Gastroesophageal sphincter (tissue), 4 donors: ENCODE measurements around the gene MAN1A1. TPM values are rescaled to one million over a fixed set of nuclear protein-coding genes. Genes with fewer than 3 reads are reported as not detected.

Experiments
- ATAC-seq: fragments of 150-250 bp; one replicate; pipeline ENCODE4 v1.9.1; 2016; ENCODE audit warnings: mild to moderate bottlenecking, moderate library complexity
- H3K27ac ChIP-seq, 4 donors: fragments of 200-600 bp; sonication (generic) in 3 of 4; 1 replicate in 3 of 4; 2 replicates in 1 of 4; pipeline ENCODE4 v1.5.1; 2016 to 2019
- H3K27me3 ChIP-seq: fragments of 200-600 bp; sonication (generic); one replicate; pipeline ENCODE4 v1.5.1; 2019
- H3K36me3 ChIP-seq, 2 donors: fragments of 200-600 bp; sonication (generic); one replicate each; pipeline ENCODE4 v1.5.1; 2019; ENCODE audit warnings: control low read depth in 1 of 2
- H3K4me1 ChIP-seq, 3 donors: fragments of 200-600 bp; sonication (generic); 1 replicate in 2 of 3; 2 replicates in 1 of 3; pipeline ENCODE4 v1.5.1; 2016 to 2019; ENCODE audit warnings: control low read depth in 2 of 3
- H3K4me3 ChIP-seq, 2 donors: fragments of 200-600 bp; sonication (generic); one replicate each; pipeline ENCODE4 v1.5.1; 2019; ENCODE audit warnings: mild to moderate bottlenecking in 1 of 2, moderate library complexity in 1 of 2
- H3K9me3 ChIP-seq, 3 donors: fragments of 200-600 bp; sonication (generic); one replicate each; pipeline ENCODE4 v1.5.1; 2017 to 2019; ENCODE audit warnings: control low read depth in 2 of 3
- CTCF ChIP-seq, 4 experiments: fragments of 200-600 bp in 2 of 4; fragments of 450-650 bp in 2 of 4; sonication (generic) in 1 of 4; IDR thresholded peaks; one replicate each; pipeline ENCODE4 v1.5.1; 2017 to 2019; ENCODE audit warnings: antibody characterized with exemption in 4 of 4, mild to moderate bottlenecking in 2 of 4, moderate library complexity in 2 of 4
- EP300 ChIP-seq: sonication (generic); formaldehyde crosslinking; IDR thresholded peaks from one replicate; pipeline ENCODE4 v1.6.1; 2017; ENCODE audit warnings: antibody characterized with exemption, mild to moderate bottlenecking
- POLR2A ChIP-seq, 2 donors: fragments of 450-650 bp; IDR thresholded peaks; one replicate each; pipeline ENCODE4 v1.6.1; 2017; ENCODE audit warnings: antibody characterized with exemption in 2 of 2, mild to moderate bottlenecking in 2 of 2, moderate library complexity in 1 of 2
- POLR2AphosphoS5 ChIP-seq: sonication (generic); formaldehyde crosslinking; IDR thresholded peaks from one replicate; pipeline ENCODE4 v1.6.1; 2017; ENCODE audit warnings: antibody characterized with exemption
- WGBS, 2 donors: methylation state at CpG; one replicate each; pipeline ENCODE4 v1.1.5; 2018; ENCODE audit warnings: low coverage in 1 of 2; 5-methylcytosine and 5-hydroxymethylcytosine counted together
- total RNA-seq, 4 donors: library from RNA; depleted of rRNA; stranded (reverse); fragments of >200 nt; gene quantifications; one replicate each; pipeline ENCODE4 v1.1.0, GENCODE V29; 2016

MAN1A1 gene
- total RNA-seq, 4 donors from 2014 or later: 73.3 to 177 (median 110) TPM

- peaks cover 0 to 33% (median 2%) of the 10 kb centered on the region in 3 donors for H3K4me1 ChIP-seq
- WGBS, 2 donors: 93 to 95% methylated on average over 2 to 5 of the region's 5 CpGs
Measured at GRCh38 chr6:119322715-119323350, 26.7 kb downstream of the MAN1A1 start.

GRCh38 chr6:119322034-119322433 is 27.5 kb downstream of the MAN1A1 start:
- H3K36me3 ChIP-seq: peaks cover 0 to 4% of the 10 kb centered on the region in 2 donors
- ATAC-seq: no peak
- H3K9me3 ChIP-seq: no peaks in the 10 kb centered on the region
- H3K27ac ChIP-seq: no peak overlapping the region
- TF ChIP-seq POLR2AphosphoS5 (no peak), EP300 (no peak), CTCF (IDR thresholded peaks at IDR 0.05) (no peak), POLR2A (IDR thresholded peaks at IDR 0.05) (no peak)
- H3K4me3 ChIP-seq: no peak overlapping the region
- no peaks in the 10 kb centered on the region for H3K27me3 ChIP-seq
- WGBS, 2 donors: 100% methylated on average over 2 of the region's 2 CpGs
- H3K4me1 ChIP-seq: peaks cover 0 to 29% (median 2%) of the 10 kb centered on the region in 3 donors

More at GRCh38 chr6:119322715-119323350, 26.7 kb downstream of the MAN1A1 start:
- no peaks in the 10 kb centered on the region for H3K9me3 ChIP-seq
- H3K4me3 ChIP-seq: no peak overlapping the region
- no peaks in the 10 kb centered on the region for H3K27me3 ChIP-seq
- no peak overlapping the region for H3K27ac ChIP-seq
- ATAC-seq: no peak
- peaks cover 0 to 8% of the 10 kb centered on the region in 2 donors for H3K36me3 ChIP-seq
- TF ChIP-seq POLR2A (IDR thresholded peaks at IDR 0.05) (no peak), EP300 (no peak)

GRCh38 chr6:119319694-119320093 is 29.9 kb downstream of the MAN1A1 start:
- Histone ChIP-seq H3K27ac (no peak overlapping the region), H3K4me1 (peaks cover 0 to 31% (median 1%) of the 10 kb centered on the region in 3 donors), H3K4me3 (no peak overlapping the region), H3K27me3 (no peaks in the 10 kb centered on the region), H3K36me3 (peaks cover 0 to 4% of the 10 kb centered on the region in 2 donors), H3K9me3 (no peaks in the 10 kb centered on the region)
- TF ChIP-seq EP300 (no peak), CTCF (IDR thresholded peaks at IDR 0.05) (no peak), POLR2A (IDR thresholded peaks at IDR 0.05) (no peak), POLR2AphosphoS5 (no peak)
- 83 to 100% methylated on average over 1 to 2 of the region's 2 CpGs for WGBS, 2 donors
- no peak for ATAC-seq

DNA sequence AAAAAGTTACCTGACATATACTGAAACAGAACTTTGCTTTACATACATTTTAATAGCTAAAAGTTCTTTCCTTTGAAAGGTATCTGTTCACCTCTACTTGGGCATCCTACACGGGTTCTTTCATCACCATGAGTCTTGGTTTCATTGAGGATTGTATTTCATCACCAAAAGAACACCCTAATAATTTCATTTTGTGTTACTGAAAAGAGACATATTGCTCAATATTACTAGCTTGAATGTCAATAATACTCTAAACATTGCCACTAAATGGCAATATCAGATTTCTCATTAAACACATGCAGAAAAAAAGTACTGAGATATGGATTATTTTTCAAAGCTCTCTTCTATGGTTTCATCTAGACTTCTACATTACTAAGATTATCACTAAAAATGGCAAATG is 30.8 kb downstream of the MAN1A1 start:
- 88 to 90% methylated on average over 1 of the region's 1 CpG for WGBS, 2 donors
- ATAC-seq: no peak
- Histone ChIP-seq H3K4me3 (no peak overlapping the region), H3K4me1 (peaks cover 0 to 31% (median 0%) of the 10 kb centered on the region in 3 donors), H3K27me3 (no peaks in the 10 kb centered on the region), H3K27ac (no peak overlapping the region), H3K36me3 (peaks cover 0 to 4% of the 10 kb centered on the region in 2 donors), H3K9me3 (no peaks in the 10 kb centered on the region)
- TF ChIP-seq POLR2AphosphoS5: no peak
- TF ChIP-seq EP300: no peak
- TF ChIP-seq POLR2A (IDR thresholded peaks at IDR 0.05): no peak
- no peak for TF ChIP-seq CTCF (IDR thresholded peaks at IDR 0.05)

DNA sequence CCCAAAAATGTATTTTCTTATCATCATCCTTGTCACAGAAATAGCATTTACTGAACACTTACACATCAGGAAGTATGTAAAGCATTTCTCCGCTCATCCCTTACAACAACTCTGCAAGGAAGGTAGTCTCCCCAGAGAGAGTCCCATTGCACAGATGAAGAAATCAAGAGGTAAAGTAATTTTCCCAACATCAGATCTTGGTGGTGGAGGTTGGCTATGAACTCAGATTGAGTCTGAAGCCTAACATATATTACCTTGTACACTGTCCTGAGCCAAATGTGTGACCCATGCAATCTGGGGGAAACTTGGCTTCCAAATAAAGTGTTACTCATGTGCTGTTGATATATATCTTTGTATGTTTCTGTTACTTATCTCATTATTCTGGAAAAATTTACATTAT is 31.4 kb downstream of the MAN1A1 start:
- peaks cover 0 to 4% of the 10 kb centered on the region in 2 donors for H3K36me3 ChIP-seq
- no peaks in the 10 kb centered on the region for H3K27me3 ChIP-seq
- H3K27ac ChIP-seq: no peak overlapping the region
- no peak for ATAC-seq
- no peak overlapping the region for H3K4me3 ChIP-seq
- H3K9me3 ChIP-seq: no peaks in the 10 kb centered on the region
- WGBS, 2 donors: 100% methylated on average over 1 of the region's 1 CpG
- no peak for TF ChIP-seq CTCF (IDR thresholded peaks at IDR 0.05)
- no peak for TF ChIP-seq EP300
- no peak for TF ChIP-seq POLR2AphosphoS5
- no peak for TF ChIP-seq POLR2A (IDR thresholded peaks at IDR 0.05)
- peaks cover 0 to 32% (median 0%) of the 10 kb centered on the region in 3 donors for H3K4me1 ChIP-seq
